HG03469 (cell line): ENCODE measurements around the gene C10orf67.
"Not testable (repeated sequence)": the region's sequence is repeated elsewhere in the genome, so short reads cannot be mapped to it uniquely, and the experiment has no call there.

ENCODE experiments used
- ATAC-seq: cut with Tn5 transposase; IDR thresholded peaks from one replicate; pipeline ENCODE4 v1.9.1; 2021; ENCODE audit warnings: mild to moderate bottlenecking, moderate library complexity, moderate number of reproducible peaks; ENCODE audit not compliant: unreplicated experiment

Gene C10orf67

GRCh38 chr10:23362879-23363792, 18.5 kb upstream of the C10orf67 start:
- peak; percentile 31 for ATAC-seq

- ATAC-seq: peak; percentile 23
Measured at GRCh38 chr10:23362069-23362830, 17.7 kb upstream of the C10orf67 start.

GRCh38 chr10:23361665-23362064, 17.1 kb upstream of the C10orf67 start:
- ATAC-seq: no peak

GRCh38 chr10:23359692-23360380, 15.2 kb upstream of the C10orf67 start:
- ATAC-seq: no peak

- no peak for ATAC-seq
Measured at GRCh38 chr10:23358357-23358756, 13.8 kb upstream of the C10orf67 start.

GRCh38 chr10:23354630-23355279, 10.2 kb upstream of the C10orf67 start:
- no peak for ATAC-seq

GRCh38 chr10:23351926-23352519, 7.4 kb upstream of the C10orf67 start:
- ATAC-seq: no peak

- not testable (repeated sequence) for ATAC-seq
Measured at GRCh38 chr10:23350706-23351105, 6.1 kb upstream of the C10orf67 start.

GRCh38 chr10:23345861-23346260, 1.3 kb upstream of the C10orf67 start:
- no peak for ATAC-seq

GRCh38 chr10:23343591-23344240, 881 bp downstream of the C10orf67 start:
- ATAC-seq: no peak

- ATAC-seq: no peak
Measured at GRCh38 chr10:23342213-23342884, 2.2 kb downstream of the C10orf67 start.

- no peak for ATAC-seq
Measured at GRCh38 chr10:23341004-23341403, 3.6 kb downstream of the C10orf67 start.

GRCh38 chr10:23340354-23340753, 4.2 kb downstream of the C10orf67 start:
- no peak for ATAC-seq

- ATAC-seq: no peak
Measured at GRCh38 chr10:23338886-23339285, 5.7 kb downstream of the C10orf67 start.

- no peak for ATAC-seq
Measured at GRCh38 chr10:23338155-23338828, 6.3 kb downstream of the C10orf67 start.

- no peak for ATAC-seq
Measured at GRCh38 chr10:23337616-23338015, 7.0 kb downstream of the C10orf67 start.

- ATAC-seq: no peak
Measured at GRCh38 chr10:23331567-23332301, 12.9 kb downstream of the C10orf67 start.

- ATAC-seq: no peak
Measured at GRCh38 chr10:23330948-23331347, 13.6 kb downstream of the C10orf67 start.
